GM21786 (cell line): ENCODE results near the gene LAMC1.
"Not testable (repeated sequence)": the region's sequence is repeated elsewhere in the genome, so short reads cannot be mapped to it uniquely, and the experiment has no call there.

Experiments
- ATAC-seq: cut with Tn5 transposase; IDR thresholded peaks from one replicate; pipeline ENCODE4 v1.9.1; 2021; ENCODE audit not compliant: unreplicated experiment

LAMC1 gene

GRCh38 chr1:183144752-183145151, 121.5 kb downstream of the LAMC1 start:
- ATAC-seq = no peak

- ATAC-seq = no peak
Observed at GRCh38 chr1:183147735-183148134, 124.5 kb downstream of the LAMC1 start.

GRCh38 chr1:183148599-183148998, 125.4 kb downstream of the LAMC1 start:
- ATAC-seq = no peak

GRCh38 chr1:183149273-183149672, 126.1 kb downstream of the LAMC1 start:
- no peak for ATAC-seq

GRCh38 chr1:183150032-183150431, 126.8 kb downstream of the LAMC1 start:
- not testable (repeated sequence) for ATAC-seq

GRCh38 chr1:183150445-183150844, 127.2 kb downstream of the LAMC1 start:
- no peak for ATAC-seq

- no peak for ATAC-seq
Observed at GRCh38 chr1:183152180-183152579, 129.0 kb downstream of the LAMC1 start.

GRCh38 chr1:183155939-183156338, 132.7 kb downstream of the LAMC1 start:
- no peak for ATAC-seq

- ATAC-seq = no peak
Observed at GRCh38 chr1:183159960-183160359, 136.7 kb downstream of the LAMC1 start.

GRCh38 chr1:183161391-183161790, 138.2 kb downstream of the LAMC1 start:
- ATAC-seq = no peak

GRCh38 chr1:183163316-183163715, 140.1 kb downstream of the LAMC1 start:
- ATAC-seq = no peak

GRCh38 chr1:183164340-183164739, 141.1 kb downstream of the LAMC1 start:
- ATAC-seq = no peak

- no peak for ATAC-seq
Observed at GRCh38 chr1:183164963-183165362, 141.7 kb downstream of the LAMC1 start.

- ATAC-seq = no peak
Observed at GRCh38 chr1:183165456-183165855, 142.2 kb downstream of the LAMC1 start.

GRCh38 chr1:183166454-183166853, 143.2 kb downstream of the LAMC1 start:
- no peak for ATAC-seq

- ATAC-seq = no peak
Observed at GRCh38 chr1:183167676-183168075, 144.5 kb downstream of the LAMC1 start.

- ATAC-seq = no peak
Observed at GRCh38 chr1:183168308-183168707, 145.1 kb downstream of the LAMC1 start.

- no peak for ATAC-seq
Observed at GRCh38 chr1:183173828-183174227, 150.6 kb downstream of the LAMC1 start.

- ATAC-seq = no peak
Observed at GRCh38 chr1:183175631-183176030, 152.4 kb downstream of the LAMC1 start.

GRCh38 chr1:183178545-183178944, 155.3 kb downstream of the LAMC1 start:
- ATAC-seq = no peak

- no peak for ATAC-seq
Observed at GRCh38 chr1:183179033-183179432, 155.8 kb downstream of the LAMC1 start.

GRCh38 chr1:183180218-183180617, 157.0 kb downstream of the LAMC1 start:
- no peak for ATAC-seq

GRCh38 chr1:183180634-183181056, 157.4 kb downstream of the LAMC1 start:
- peak; percentile 86 for ATAC-seq
